HCT116 (cell line): ENCODE results near the gene NEURL1B.

Source experiments
- CTCF ChIP-seq, 3 experiments: fragments of 200-600 bp in 1 of 3; sonication (generic) in 1 of 3; IDR thresholded peaks in 2 of 3; conservative IDR thresholded peaks in 1 of 3; 2 replicates each; pipeline ENCODE4 v1.5.1; 2012 to 2017; ENCODE audit warnings: low read depth in 2 of 3, low read length in 2 of 3, antibody characterized with exemption in 1 of 3, borderline replicate concordance in 1 of 3, control low read depth in 1 of 3, mild to moderate bottlenecking in 1 of 3, mixed read lengths in 1 of 3, mixed run types in 1 of 3, moderate library complexity in 1 of 3; ENCODE audit not compliant: insufficient read depth in 1 of 3
- MAX ChIP-seq: IDR thresholded peaks from 2 replicates; pipeline ENCODE4 v1.6.1; 2012
- POLR2A ChIP-seq: IDR thresholded peaks from 2 replicates; pipeline ENCODE4 v1.7.0; 2011; ENCODE audit warnings: borderline replicate concordance; ENCODE audit not compliant: insufficient read depth, insufficient read length; ENCODE audit errors: extremely low read depth
- POLR2AphosphoS5 ChIP-seq: IDR thresholded peaks from 2 replicates; pipeline ENCODE4 v1.6.1; 2011; ENCODE audit warnings: mild to moderate bottlenecking, low read depth, low read length, moderate library complexity
- REST ChIP-seq: IDR thresholded peaks from 2 replicates; pipeline ENCODE4 v1.6.1; 2012; ENCODE audit warnings: low read depth
- SIN3A ChIP-seq: IDR thresholded peaks from 2 replicates; pipeline ENCODE4 v1.6.1; 2012; ENCODE audit warnings: low read depth
- SP1 ChIP-seq: IDR thresholded peaks from 2 replicates; pipeline ENCODE4 v1.6.1; 2012; ENCODE audit warnings: low read depth
- SRF ChIP-seq: IDR thresholded peaks from 2 replicates; pipeline ENCODE4 v1.6.1; 2012; ENCODE audit warnings: low read depth
- ZBTB33 ChIP-seq: IDR thresholded peaks from 2 replicates; pipeline ENCODE4 v1.6.1; 2011; ENCODE audit warnings: mild to moderate bottlenecking, low read length, moderate library complexity; ENCODE audit not compliant: insufficient replicate concordance; ENCODE audit errors: extremely low read depth
- ZFX ChIP-seq: fragments of 450-650 bp; IDR thresholded peaks from 2 replicates; pipeline ENCODE4 v1.6.1; 2017

- TF ChIP-seq CTCF (IDR thresholded peaks at IDR 0.05 in 2 of 3, conservative IDR thresholded peaks at IDR 0.05 in 1 of 3; ENCODE audit: borderline replicate concordance in 1 of 3, insufficient read depth in 1 of 3, low read depth in 2 of 3, low read length in 2 of 3) (no peak), SRF (no peak), MAX (peak; percentile 53; the same call in 1 of the 2 replicates), REST (no peak), SP1 (no peak), POLR2A (no peak), POLR2AphosphoS5 (peak; percentile 69), ZBTB33 (no peak), SIN3A (no peak; the same call in 1 of the 2 replicates), ZFX (peak; percentile 32; the same call in 1 of the 2 replicates)
Measured at GRCh38 chr5:172640822-172641358, at the start of gene NEURL1B.
